DMS153 treated with DMSO at 0.1 percent for 48 hours (cell line): Measurements from ENCODE around the gene RBM48.
"Not testable (repeated sequence)": the region's sequence is repeated elsewhere in the genome, so short reads cannot be mapped to it uniquely, and the experiment has no call there.

Experiments used
- DNase-seq: peaks from one replicate; lab custom pipeline; 2025; ENCODE audit not compliant: unreplicated experiment; lab: John Stamatoyannopoulos, UW

The RBM48 gene

DNA sequence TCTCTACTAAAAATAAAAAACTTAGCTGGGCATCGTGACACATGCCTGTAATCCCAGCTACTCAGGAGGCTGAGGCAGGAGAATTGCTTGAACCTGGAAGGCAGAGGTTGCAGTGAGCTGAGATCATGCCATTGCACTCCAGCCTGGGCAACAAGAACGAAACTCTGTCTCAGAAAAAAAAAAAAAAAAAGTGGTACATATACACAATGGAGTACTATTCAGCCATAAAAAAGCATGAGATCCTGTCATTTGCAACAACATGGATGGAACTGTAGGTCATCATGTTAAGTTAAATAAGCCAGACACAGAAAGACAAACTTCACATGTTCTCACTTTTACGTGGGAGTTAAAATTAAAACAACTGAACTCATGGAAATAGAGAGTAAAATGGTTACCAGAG is 14.9 kb downstream of the RBM48 start:
- DNase-seq: not testable (repeated sequence)

- DNase-seq: not testable (repeated sequence)
Measured at GRCh38 chr7:92545116-92545515, 16.5 kb downstream of the RBM48 start.

DNA sequence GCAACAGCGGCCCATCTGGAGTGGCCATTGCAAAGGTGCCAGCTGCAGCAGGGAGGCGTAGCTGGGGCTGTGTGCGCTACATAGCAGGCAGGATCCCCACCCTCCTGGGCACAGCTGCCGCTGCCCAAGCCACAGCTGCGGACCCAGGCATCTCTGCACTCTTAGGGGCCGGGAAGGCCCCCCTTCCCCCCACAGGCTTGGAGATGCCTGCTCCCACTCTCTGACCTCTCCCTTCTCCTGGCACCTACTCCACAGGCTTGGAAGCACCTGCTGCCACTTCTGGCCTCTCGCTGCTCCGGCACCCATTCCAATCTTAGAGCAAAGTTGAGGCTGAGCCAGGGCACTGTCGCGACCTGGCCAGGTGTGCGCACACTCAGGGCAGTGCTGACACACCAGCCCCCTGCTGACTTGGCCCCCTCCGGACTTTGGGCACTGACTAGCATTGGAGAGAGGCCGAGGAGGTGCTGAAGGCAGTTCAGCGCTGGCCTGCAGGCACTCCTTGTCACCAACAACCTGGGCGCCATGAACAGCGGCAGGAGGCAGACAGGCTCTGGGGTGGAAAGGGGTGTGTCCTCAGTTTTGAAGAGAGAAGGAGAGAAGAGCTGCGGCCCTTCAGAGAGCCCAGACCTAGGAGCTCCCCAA is 18.4 kb downstream of the RBM48 start:
- DNase-seq: no peak

DNA sequence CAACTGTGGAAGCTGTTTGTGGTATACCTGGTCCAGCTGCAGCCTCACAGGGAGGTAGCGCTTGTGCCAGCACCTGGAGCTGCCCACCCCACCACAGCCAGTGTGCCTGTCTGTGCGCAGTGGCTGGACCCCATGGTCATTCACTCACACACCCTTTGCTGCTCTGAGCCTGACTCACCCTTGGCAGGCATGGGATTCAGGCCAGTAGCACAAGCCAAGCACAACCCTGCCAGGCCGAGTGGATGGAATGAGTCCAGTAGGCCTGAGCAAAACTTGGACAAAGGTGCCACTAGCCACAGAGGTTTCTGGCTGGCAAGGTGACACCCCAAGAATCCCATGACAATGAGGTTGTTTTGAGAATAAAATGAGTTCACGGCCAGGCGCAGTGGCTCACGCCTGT is 19.0 kb downstream of the RBM48 start:
- DNase-seq: no peak

GRCh38 chr7:92550194-92550593 is 21.6 kb downstream of the RBM48 start:
- no peak for DNase-seq

DNA sequence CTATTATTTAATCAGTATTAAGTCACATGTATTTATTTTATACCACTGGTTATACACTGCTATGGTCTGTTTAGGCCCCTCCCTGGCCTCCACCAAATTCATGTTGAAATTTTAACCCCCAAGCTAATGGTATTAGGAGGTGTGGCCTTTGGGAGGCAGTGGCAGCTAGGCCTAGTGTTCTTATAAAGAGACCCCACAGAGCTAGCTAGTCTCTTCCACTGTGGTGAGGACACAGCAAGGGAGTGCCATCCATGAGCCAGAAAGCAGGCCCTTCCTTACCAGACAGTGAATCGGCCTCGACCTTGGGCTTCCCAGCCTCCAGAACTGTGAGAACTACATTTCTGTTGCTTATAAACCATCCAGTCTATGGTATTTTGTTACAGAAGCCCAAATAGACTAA is 28.7 kb downstream of the RBM48 start:
- DNase-seq: no peak

- no peak for DNase-seq
Measured at GRCh38 chr7:92557808-92558362, 29.3 kb downstream of the RBM48 start.

- no peak for DNase-seq
Measured at GRCh38 chr7:92560602-92561001, 32.0 kb downstream of the RBM48 start.

DNA sequence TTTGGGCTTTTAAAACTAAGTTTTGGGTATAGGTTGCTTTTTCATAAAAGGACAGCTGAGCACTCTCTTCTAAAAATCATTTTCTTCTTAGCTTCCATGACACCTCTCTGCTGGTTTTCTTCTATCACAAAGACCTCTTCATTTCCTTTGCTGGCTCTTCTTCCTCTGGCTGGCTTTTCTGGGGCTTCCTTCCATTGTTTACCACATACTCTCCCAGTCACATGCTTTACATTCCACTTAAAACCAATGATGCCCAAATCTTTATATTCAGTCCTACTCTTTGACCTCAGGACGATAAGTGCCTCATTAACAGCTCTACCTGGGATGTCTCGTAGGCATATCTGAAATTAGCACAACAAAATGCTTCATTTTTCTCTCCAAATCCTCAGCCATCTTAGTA is 34.8 kb downstream of the RBM48 start:
- DNase-seq: no peak

DNA sequence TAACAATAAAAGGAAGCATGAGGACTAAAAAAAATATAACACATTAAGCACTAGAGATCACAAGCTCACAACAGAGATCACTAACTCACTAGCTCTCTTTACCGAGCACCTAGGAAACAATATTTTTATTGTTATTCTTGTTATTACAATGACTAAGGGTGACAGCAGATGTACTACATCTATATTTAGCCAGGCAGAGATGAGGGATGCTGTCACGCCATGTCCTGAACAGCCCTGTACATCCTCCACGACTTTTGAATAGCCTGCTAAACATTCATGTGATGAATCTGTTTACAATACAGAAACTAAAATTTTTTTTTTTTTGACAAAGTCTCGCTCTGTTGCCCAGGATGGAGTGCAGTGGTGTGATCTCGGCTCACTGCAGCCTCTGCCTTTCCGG is 38.9 kb downstream of the RBM48 start:
- DNase-seq: no peak

GRCh38 chr7:92569137-92569536 is 40.5 kb downstream of the RBM48 start:
- DNase-seq: no peak

DNA sequence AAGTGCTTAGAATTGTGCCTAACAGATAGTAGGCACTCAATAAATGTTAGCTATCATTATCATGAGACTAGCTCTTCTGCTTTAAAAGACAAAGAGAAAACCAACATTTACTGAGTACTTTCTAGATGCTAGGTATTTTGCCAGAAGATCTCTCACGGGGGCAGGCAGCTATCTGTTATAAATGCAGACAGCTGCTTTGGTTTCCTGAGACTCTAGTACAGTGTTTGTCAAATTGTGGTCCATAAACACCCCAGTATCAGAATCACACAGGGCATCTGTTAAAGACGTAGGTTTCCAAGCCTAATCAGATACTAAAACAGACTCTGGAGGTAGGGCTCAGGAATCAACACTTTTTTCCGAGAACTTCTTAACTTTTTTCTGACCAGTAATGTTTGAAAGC is 47.7 kb downstream of the RBM48 start:
- no peak for DNase-seq

GRCh38 chr7:92582948-92583347 is 54.4 kb downstream of the RBM48 start:
- DNase-seq: no peak

DNA sequence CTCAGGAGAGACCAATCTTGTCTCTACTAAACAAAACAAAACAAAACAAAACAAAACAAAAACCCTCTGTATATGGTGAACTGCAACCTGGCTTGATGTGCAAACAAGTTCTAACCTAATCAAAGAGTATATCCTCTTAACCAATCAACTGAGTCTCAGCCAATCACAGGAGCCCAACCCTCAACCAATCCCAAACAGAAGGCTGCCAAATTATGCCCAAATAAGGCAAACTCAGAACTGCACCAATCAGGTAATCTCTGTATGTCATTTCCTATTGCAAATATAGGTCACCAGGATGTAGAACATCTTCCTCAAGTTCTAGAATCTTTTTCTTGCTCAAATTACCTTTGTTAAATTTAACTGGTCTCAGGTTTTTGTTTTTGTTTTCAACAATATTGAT is 56.4 kb downstream of the RBM48 start:
- DNase-seq: no peak

GRCh38 chr7:92586403-92586802 is 57.8 kb downstream of the RBM48 start:
- DNase-seq: no peak

- no peak for DNase-seq
Measured at GRCh38 chr7:92586841-92587240, 58.2 kb downstream of the RBM48 start.
